ENCODE results near the gene AOX1.

The AOX1 gene

DNA sequence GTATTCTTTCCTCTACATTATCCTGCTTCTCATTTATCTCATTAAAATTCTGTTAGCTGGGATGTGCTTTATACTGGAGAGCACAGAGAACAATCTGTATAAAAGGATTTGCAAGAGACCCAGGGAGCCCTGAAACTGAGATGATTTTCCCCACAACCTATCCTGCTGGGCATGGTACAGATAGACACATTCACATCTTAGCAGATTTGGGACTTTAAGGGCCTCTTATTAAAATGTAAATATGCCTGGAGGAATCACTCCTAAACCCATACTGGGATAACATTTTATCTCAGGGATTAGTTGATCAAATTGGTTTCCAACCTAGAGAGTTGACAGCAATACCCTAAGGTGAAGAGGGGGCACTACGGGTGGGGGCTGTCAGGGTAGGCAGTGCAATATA, 45.5 kb downstream of the AOX1 start:
- TF ChIP-seq GATA2 (IDR thresholded peaks at IDR 0.05; ENCODE audit: low read depth, low read length): no peak
- TF ChIP-seq GATA3 (IDR thresholded peaks at IDR 0.05; ENCODE audit: low read depth, low read length): no peak

- TF ChIP-seq GATA2 (IDR thresholded peaks at IDR 0.05; ENCODE audit: low read depth, low read length) (no peak), GATA3 (IDR thresholded peaks at IDR 0.05; ENCODE audit: low read depth, low read length) (no peak)
Observed at GRCh38 chr2:200634231-200634964, 48.6 kb downstream of the AOX1 start.

GRCh38 chr2:200635251-200635650, 49.4 kb downstream of the AOX1 start:
- TF ChIP-seq GATA3 (IDR thresholded peaks at IDR 0.05; ENCODE audit: low read depth, low read length) (no peak), GATA2 (IDR thresholded peaks at IDR 0.05; ENCODE audit: low read depth, low read length) (no peak)

GRCh38 chr2:200637901-200638300, 52.1 kb downstream of the AOX1 start:
- TF ChIP-seq GATA3 (IDR thresholded peaks at IDR 0.05; ENCODE audit: low read depth, low read length) (no peak), GATA2 (IDR thresholded peaks at IDR 0.05; ENCODE audit: low read depth, low read length) (no peak)

GRCh38 chr2:200640176-200640575, 54.4 kb downstream of the AOX1 start:
- TF ChIP-seq GATA2 (IDR thresholded peaks at IDR 0.05; ENCODE audit: low read depth, low read length) (no peak), GATA3 (IDR thresholded peaks at IDR 0.05; ENCODE audit: low read depth, low read length) (no peak)

- no peak for TF ChIP-seq GATA3 (IDR thresholded peaks at IDR 0.05; ENCODE audit: low read depth, low read length)
- TF ChIP-seq GATA2 (IDR thresholded peaks at IDR 0.05; ENCODE audit: low read depth, low read length): no peak
Observed at GRCh38 chr2:200640901-200641300, 55.1 kb downstream of the AOX1 start.

DNA sequence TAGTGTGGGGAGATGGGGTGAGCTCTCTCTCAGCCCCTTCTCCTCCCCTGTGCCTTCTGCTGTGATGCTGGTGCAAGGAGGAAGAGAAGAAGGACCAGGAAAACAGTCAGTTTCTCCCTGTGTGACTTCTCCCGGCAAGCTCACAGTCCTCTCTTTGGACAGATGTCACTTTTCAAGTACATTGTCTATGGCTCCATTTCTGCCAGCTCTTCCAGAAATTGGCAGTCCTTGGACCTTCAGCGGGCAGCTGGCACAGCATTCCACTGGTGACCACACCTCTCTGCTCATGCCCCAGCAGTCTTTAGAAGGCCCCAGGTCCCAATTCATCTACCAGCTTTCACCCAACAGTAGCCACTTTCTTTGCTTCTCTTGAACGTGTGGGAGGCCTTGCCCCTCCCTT, 63.9 kb downstream of the AOX1 start:
- TF ChIP-seq GATA2 (IDR thresholded peaks at IDR 0.05; ENCODE audit: low read depth, low read length): no peak
- TF ChIP-seq GATA3 (IDR thresholded peaks at IDR 0.05; ENCODE audit: low read depth, low read length): no peak

DNA sequence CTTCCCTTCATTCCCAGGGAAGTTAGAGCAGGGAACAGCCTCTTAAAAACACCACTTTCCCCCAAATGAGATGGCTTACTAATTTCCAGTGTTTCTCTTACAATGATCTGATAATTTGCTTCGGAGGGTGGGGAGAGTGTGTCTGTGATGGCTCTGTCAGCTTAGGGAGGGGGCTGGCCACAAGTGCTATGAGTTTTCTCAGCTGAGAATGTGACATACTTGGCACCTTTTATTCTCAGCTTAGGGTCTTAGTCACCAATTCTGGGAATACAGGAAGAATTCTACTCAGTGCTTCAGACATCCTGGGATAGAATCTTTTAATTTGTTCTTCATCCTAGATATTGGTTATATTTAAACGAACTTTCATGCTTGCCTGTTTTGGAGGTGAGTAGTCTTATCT, 64.4 kb downstream of the AOX1 start:
- TF ChIP-seq GATA3 (IDR thresholded peaks at IDR 0.05; ENCODE audit: low read depth, low read length) (no peak), GATA2 (IDR thresholded peaks at IDR 0.05; ENCODE audit: low read depth, low read length) (no peak)

GRCh38 chr2:200652158-200652557, 66.3 kb downstream of the AOX1 start:
- TF ChIP-seq GATA2 (IDR thresholded peaks at IDR 0.05; ENCODE audit: low read depth, low read length) (no peak), GATA3 (IDR thresholded peaks at IDR 0.05; ENCODE audit: low read depth, low read length) (no peak)

DNA sequence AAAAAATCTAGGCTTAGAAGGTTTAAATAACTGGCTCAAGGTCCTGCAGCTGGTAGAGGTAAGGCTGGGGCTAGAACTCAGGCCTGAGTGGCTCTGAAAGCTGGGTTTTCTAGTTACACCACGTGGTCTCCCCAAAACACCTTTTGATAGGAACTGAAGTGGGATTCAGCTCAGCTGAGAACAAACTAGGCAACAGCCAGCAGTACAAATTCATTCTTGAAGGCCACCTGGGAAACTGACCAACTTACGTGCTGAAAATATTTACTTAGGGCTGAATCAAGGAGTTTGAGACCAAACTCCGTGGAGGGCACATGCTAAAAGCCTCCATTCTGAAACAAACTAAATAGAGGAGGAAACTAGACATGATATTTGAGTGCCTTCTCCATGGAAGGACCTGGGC, 67.2 kb downstream of the AOX1 start:
- TF ChIP-seq GATA3 (IDR thresholded peaks at IDR 0.05; ENCODE audit: low read depth, low read length) (no peak), GATA2 (IDR thresholded peaks at IDR 0.05; ENCODE audit: low read depth, low read length) (no peak)

DNA sequence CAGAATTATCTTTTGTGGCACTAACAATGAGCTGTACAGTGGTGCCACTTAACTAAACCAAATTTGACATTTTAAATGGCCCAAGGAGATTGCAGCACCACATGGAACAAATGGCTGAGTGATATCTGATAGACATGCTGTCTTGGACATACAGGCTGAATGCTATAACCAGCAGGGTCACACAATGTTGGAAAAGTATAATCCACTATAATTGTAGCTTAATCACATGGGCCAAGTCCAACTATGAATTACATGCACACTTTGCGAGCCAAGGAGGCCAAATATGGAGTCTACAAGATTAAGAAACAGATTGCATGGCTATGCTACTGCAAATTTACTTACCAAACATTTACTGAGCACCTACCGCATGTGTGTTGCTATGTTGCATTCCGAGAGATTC, 69.0 kb downstream of the AOX1 start:
- TF ChIP-seq GATA3 (IDR thresholded peaks at IDR 0.05; ENCODE audit: low read depth, low read length) (no peak), GATA2 (IDR thresholded peaks at IDR 0.05; ENCODE audit: low read depth, low read length) (no peak)

GRCh38 chr2:200655918-200656580, 70.2 kb downstream of the AOX1 start:
- TF ChIP-seq GATA3 (IDR thresholded peaks at IDR 0.05; ENCODE audit: low read depth, low read length): no peak
- TF ChIP-seq GATA2 (IDR thresholded peaks at IDR 0.05; ENCODE audit: low read depth, low read length): no peak

GRCh38 chr2:200658278-200658864, 72.6 kb downstream of the AOX1 start:
- TF ChIP-seq GATA2 (IDR thresholded peaks at IDR 0.05; ENCODE audit: low read depth, low read length) (no peak), GATA3 (IDR thresholded peaks at IDR 0.05; ENCODE audit: low read depth, low read length) (no peak)

- no peak for TF ChIP-seq GATA2 (IDR thresholded peaks at IDR 0.05; ENCODE audit: low read depth, low read length)
- TF ChIP-seq GATA3 (IDR thresholded peaks at IDR 0.05; ENCODE audit: low read depth, low read length): no peak
Observed at GRCh38 chr2:200659410-200659809, 73.6 kb downstream of the AOX1 start.

DNA sequence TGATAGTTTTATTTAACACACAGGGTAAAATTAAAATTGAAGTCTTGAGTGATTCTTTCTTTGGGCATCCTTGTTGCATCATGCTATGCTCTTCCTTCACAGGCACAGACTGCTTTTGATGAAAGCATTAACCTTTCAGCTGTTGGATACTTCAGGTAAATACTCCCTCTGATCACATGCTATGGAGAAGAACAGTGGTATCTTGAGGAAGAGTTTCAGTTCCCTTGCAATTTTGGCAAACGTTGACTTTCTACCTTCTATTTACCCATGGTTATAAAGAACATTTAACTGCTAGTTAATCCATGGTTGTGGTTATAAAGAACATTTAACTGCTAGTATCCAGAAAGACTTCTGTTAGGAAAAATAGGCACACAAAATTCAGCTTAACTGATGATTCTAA, 75.7 kb downstream of the AOX1 start:
- no peak for TF ChIP-seq GATA3 (IDR thresholded peaks at IDR 0.05; ENCODE audit: low read depth, low read length)
- TF ChIP-seq GATA2 (IDR thresholded peaks at IDR 0.05; ENCODE audit: low read depth, low read length): no peak
